ENCODE measurements around the gene ANKRD36. TPM values are rescaled to one million over a fixed set of nuclear protein-coding genes. Genes with fewer than 3 reads are reported as not detected.
"Not testable (repeated sequence)": the region's sequence is repeated elsewhere in the genome, so short reads cannot be mapped to it uniquely, and the experiment has no call there.

Gene ANKRD36
- total RNA-seq, result 10 to 100 TPM in 2 of 9 donors, 1 to 10 TPM in 7; 2.3 to 10.6 (median 6.1) TPM
- 1 to 10 TPM; 1.1 to 4.1 TPM for polyA plus RNA-seq
- long read RNA-seq, donor 1, partial matches to known transcripts, result 0 of 5 reads
- long read RNA-seq, donor 1, other reads (novel, unspliced or antisense), result 3 of 5 reads
- long read RNA-seq, donor 2, partial matches to known transcripts, result 1 of 6 reads
- long read RNA-seq, donor 2, other reads (novel, unspliced or antisense), result 4 of 6 reads
- long read RNA-seq, donor 3, partial matches to known transcripts, result 0 of 2 reads
- long read RNA-seq, donor 3, other reads (novel, unspliced or antisense), result 1 of 2 reads

GRCh38 chr2:97113050-97113881 lies at the start of gene ANKRD36:
ANKRD36 (plus strand) TSS chr2:97113153; CDS start chr2:97113740, 587 bp downstream.
- H3K9me3 ChIP-seq, H3K36me3 ChIP-seq, H3K27me3 ChIP-seq, H3K4me1 ChIP-seq: not testable (repeated sequence)
- Histone ChIP-seq H3K27ac (peak within 1 kb of the TSS; percentile 81 to 98 (median 90)), H3K4me3 (peak within 1 kb of the TSS; percentile 35 to 98 (median 80))
- TF ChIP-seq CTCF (IDR thresholded peaks at IDR 0.05), result peak; percentile 34 to 70 (median 54)
- peak in 1 of 2 donors; percentile 56 for TF ChIP-seq POLR2A (IDR thresholded peaks at IDR 0.05)
- ATAC-seq (peak; percentile 90 to 97 (median 95)), DNase-seq (peak; percentile 81 to 92 (median 84))
- intact Hi-C loops (cut with DNase I), result loop anchor here in 3 of 10 donors (2.0 to 10.0 kb wide), 5 partner anchors 101 to 268 kb away; partner anchors contain the start of genes ANKRD23 (in 1 of the 3) and ANKRD39 (in 1 of the 3)
- 0% methylated on average over 6 to 57 of the region's 74 CpGs for WGBS, 4 donors

- intact Hi-C loops (cut with DNase I); DNase-seq; H3K27ac ChIP-seq; H3K36me3 ChIP-seq; H3K4me1 ChIP-seq; H3K27me3 ChIP-seq; H3K4me3 ChIP-seq; H3K9me3 ChIP-seq; ATAC-seq: not testable (repeated sequence)
- 71 to 77% (median 75%) methylated on average over 4 to 5 of the region's 5 CpGs for WGBS, 4 donors
These were observed 46.9 kb upstream of the ANKRD36 start for GRCh38 chr2:97066030-97066429.

- WGBS, 4 donors, result 79 to 91% (median 85%) methylated on average over 5 of the region's 5 CpGs
- H3K27ac ChIP-seq, result no peak overlapping the region
- ATAC-seq (peak in 2 of 4 donors; percentile 37 to 54), DNase-seq (no peak)
- H3K36me3 ChIP-seq, result no peaks in the 10 kb centered on the region
- peaks cover 0 to 7% (median 0%) of the 10 kb centered on the region in 12 donors for H3K9me3 ChIP-seq
- TF ChIP-seq POLR2A (IDR thresholded peaks at IDR 0.05) (no peak), CTCF (IDR thresholded peaks at IDR 0.05) (no peak)
- no peak overlapping the region for H3K4me3 ChIP-seq
- H3K4me1 ChIP-seq, result no peaks in the 10 kb centered on the region
- peaks cover 0 to 8% (median 0%) of the 10 kb centered on the region in 9 donors for H3K27me3 ChIP-seq
- intact Hi-C loops (cut with DNase I), result no loop called here
These were observed 45.5 kb upstream of the ANKRD36 start for GRCh38 chr2:97067279-97068004.

DNA sequence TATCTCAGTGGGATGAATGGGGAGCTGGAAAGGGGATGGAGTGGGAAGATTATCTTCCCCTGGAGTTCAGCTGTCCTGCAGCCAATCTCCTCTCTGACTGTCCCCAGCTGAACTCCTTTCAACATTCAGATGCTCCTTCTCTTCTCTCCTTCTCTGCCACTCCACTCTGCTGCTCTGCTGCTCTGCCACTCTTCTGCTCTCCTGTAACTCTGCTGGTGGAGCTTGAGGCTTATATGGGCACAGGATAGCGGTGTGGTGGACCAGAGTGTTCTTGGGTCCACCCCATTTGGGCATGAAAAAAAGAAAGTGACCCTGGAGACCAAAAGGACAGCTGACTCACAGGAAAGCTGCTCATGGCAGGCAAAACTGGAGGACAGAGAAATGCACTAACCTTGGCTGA lies 44.9 kb upstream of the ANKRD36 start:
- Histone ChIP-seq H3K27ac (no peak overlapping the region), H3K36me3 (no peaks in the 10 kb centered on the region), H3K4me1 (no peaks in the 10 kb centered on the region), H3K9me3 (peaks cover 0 to 7% (median 0%) of the 10 kb centered on the region in 12 donors), H3K4me3 (no peak overlapping the region), H3K27me3 (peaks cover 0 to 8% (median 0%) of the 10 kb centered on the region in 9 donors)
- intact Hi-C loops (cut with DNase I), result no loop called here
- no peak for TF ChIP-seq POLR2A (IDR thresholded peaks at IDR 0.05)
- TF ChIP-seq CTCF (IDR thresholded peaks at IDR 0.05), result no peak
- ATAC-seq (peak in 1 of 4 donors; percentile 55), DNase-seq (no peak)
- WGBS, 4 donors, result 75 to 92% (median 87%) methylated on average over 1 of the region's 1 CpG

GRCh38 chr2:97068722-97069121 lies 44.2 kb upstream of the ANKRD36 start:
- DNase-seq; H3K4me3 ChIP-seq; H3K36me3 ChIP-seq; ATAC-seq; H3K9me3 ChIP-seq; H3K27me3 ChIP-seq; H3K27ac ChIP-seq; intact Hi-C loops (cut with DNase I); H3K4me1 ChIP-seq: not testable (repeated sequence)
- WGBS, 4 donors, result 50 to 79% (median 71%) methylated on average over 2 to 5 of the region's 5 CpGs; no CpG with 5 or more reads in 1 of the 4 donors

DNA sequence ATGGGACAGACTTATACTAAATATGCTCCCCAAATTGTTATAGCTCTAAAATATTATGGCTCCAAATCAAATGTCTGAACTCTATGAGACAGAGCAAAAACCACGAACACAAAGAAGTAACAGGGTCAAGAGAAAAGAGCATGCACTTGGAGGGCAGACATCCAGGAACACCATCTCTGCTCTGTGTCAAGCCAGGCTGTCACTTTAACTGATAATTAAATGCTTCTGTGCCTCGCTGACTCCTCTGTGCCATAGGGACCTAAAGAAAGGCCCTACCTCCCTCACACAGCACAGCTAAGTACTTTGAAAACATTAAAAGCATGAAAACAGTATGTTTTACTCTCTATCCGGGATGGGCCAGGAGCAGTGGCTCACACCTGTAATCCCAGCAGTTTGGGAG lies 42.0 kb upstream of the ANKRD36 start:
- H3K4me3 ChIP-seq; intact Hi-C loops (cut with DNase I); H3K27ac ChIP-seq; H3K4me1 ChIP-seq; DNase-seq; H3K27me3 ChIP-seq; H3K36me3 ChIP-seq; H3K9me3 ChIP-seq: not testable (repeated sequence)
- peak in 3 of 4 donors; percentile 69 to 90 (median 85) for ATAC-seq
- 30 to 47% (median 33%) methylated on average over 1 to 3 of the region's 3 CpGs for WGBS, 4 donors

GRCh38 chr2:97077213-97077612 lies 35.7 kb upstream of the ANKRD36 start:
- H3K4me3 ChIP-seq; H3K27ac ChIP-seq; H3K9me3 ChIP-seq; H3K4me1 ChIP-seq; ATAC-seq; H3K36me3 ChIP-seq; DNase-seq; intact Hi-C loops (cut with DNase I); H3K27me3 ChIP-seq: not testable (repeated sequence)
- WGBS, 4 donors, result 52 to 77% (median 68%) methylated on average over 8 of the region's 8 CpGs

All from heart left ventricle (tissue), 16 donors.